ENCODE data around the gene PDC. TPM values are rescaled to one million over a fixed set of nuclear protein-coding genes. Genes with fewer than 3 reads are reported as not detected.

PDC gene
- polyA plus RNA-seq, 1 of the 3 experiments (the other 2 are of a cell fraction), result not detected

DNA sequence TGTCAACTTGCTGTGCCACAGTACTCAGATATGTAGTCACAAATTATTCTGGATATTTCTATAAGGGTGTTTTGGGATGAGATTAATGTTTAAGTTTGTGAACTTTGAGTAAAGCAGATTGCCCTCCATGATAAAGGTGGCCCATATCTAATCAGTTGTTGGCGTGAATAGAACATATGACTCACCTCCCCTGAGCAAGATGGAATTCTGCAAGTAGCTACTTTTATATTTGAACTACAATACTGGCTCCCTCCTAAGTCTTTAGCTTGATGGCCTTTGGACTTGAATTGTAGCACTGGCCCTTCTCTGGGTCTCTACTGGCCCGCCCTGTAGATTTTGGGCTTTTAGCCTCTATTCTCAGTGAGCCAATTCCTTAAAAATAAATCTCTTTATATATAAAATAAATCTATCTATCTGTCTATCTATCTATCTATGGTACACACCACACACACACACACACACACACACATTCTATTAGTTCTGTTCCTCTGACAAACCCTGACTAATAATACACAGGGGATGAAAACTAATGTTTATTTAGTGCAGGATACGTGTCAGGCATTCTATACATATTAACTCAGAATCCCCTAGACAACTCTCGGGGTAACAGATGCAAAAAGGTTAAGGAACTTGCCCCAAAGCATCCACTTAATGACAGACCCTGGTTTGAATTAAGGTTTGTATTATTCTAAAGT lies 37.9 kb upstream of the PDC start (continued):
- TF ChIP-seq, protein P1, sequence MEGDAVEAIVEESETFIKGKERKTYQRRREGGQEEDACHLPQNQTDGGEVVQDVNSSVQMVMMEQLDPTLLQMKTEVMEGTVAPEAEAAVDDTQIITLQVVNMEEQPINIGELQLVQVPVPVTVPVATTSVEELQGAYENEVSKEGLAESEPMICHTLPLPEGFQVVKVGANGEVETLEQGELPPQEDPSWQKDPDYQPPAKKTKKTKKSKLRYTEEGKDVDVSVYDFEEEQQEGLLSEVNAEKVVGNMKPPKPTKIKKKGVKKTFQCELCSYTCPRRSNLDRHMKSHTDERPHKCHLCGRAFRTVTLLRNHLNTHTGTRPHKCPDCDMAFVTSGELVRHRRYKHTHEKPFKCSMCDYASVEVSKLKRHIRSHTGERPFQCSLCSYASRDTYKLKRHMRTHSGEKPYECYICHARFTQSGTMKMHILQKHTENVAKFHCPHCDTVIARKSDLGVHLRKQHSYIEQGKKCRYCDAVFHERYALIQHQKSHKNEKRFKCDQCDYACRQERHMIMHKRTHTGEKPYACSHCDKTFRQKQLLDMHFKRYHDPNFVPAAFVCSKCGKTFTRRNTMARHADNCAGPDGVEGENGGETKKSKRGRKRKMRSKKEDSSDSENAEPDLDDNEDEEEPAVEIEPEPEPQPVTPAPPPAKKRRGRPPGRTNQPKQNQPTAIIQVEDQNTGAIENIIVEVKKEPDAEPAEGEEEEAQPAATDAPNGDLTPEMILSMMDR (IDR thresholded peaks at IDR 0.05), result no peak
- TF ChIP-seq, protein P2, sequence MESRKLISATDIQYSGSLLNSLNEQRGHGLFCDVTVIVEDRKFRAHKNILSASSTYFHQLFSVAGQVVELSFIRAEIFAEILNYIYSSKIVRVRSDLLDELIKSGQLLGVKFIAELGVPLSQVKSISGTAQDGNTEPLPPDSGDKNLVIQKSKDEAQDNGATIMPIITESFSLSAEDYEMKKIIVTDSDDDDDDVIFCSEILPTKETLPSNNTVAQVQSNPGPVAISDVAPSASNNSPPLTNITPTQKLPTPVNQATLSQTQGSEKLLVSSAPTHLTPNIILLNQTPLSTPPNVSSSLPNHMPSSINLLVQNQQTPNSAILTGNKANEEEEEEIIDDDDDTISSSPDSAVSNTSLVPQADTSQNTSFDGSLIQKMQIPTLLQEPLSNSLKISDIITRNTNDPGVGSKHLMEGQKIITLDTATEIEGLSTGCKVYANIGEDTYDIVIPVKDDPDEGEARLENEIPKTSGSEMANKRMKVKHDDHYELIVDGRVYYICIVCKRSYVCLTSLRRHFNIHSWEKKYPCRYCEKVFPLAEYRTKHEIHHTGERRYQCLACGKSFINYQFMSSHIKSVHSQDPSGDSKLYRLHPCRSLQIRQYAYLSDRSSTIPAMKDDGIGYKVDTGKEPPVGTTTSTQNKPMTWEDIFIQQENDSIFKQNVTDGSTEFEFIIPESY (IDR thresholded peaks at IDR 0.05; ENCODE audit: borderline replicate concordance, low read depth), result no peak
- TF ChIP-seq FOSL2 (IDR thresholded peaks at IDR 0.05; ENCODE audit: borderline replicate concordance, low read depth), result peak; percentile 45; the same call in 1 of the 2 replicates
- no peak for TF ChIP-seq MAX (IDR thresholded peaks at IDR 0.05; ENCODE audit: low read depth)
- TF ChIP-seq MEF2A (IDR thresholded peaks at IDR 0.05; ENCODE audit: borderline replicate concordance, low read depth), result no peak
- no peak for TF ChIP-seq RXRA (IDR thresholded peaks at IDR 0.05; ENCODE audit: borderline replicate concordance, low read depth)
- no peak for TF ChIP-seq EZH2phosphoT487 (IDR thresholded peaks at IDR 0.05; ENCODE audit: borderline replicate concordance, low read depth)
- no peak for TF ChIP-seq GATA2 (CRISPR knock-in tag; IDR thresholded peaks at IDR 0.05)
- TF ChIP-seq NFIC (IDR thresholded peaks at IDR 0.05; ENCODE audit: borderline replicate concordance), result peak; percentile 17; the same call in 1 of the 2 replicates
- no peak for TF ChIP-seq SIN3A (IDR thresholded peaks at IDR 0.05; ENCODE audit: borderline replicate concordance, low read depth, low read length)
- no peak for TF ChIP-seq RFX5 (IDR thresholded peaks at IDR 0.05; ENCODE audit: low read length)
- TF ChIP-seq JUND (IDR thresholded peaks at IDR 0.05), result peak; percentile 13; the same call in 1 of the 2 replicates
- peak; percentile 31; the same call in 1 of the 2 replicates for TF ChIP-seq PBX3 (IDR thresholded peaks at IDR 0.05)
- no peak for TF ChIP-seq GABPA (IDR thresholded peaks at IDR 0.05; ENCODE audit: low read depth)
- TF ChIP-seq SMC3 (IDR thresholded peaks at IDR 0.05; ENCODE audit: low read depth, low read length), result no peak
- no peak for TF ChIP-seq RAD21 (IDR thresholded peaks at IDR 0.05; ENCODE audit: low read length)

Data from SK-N-SH (cell line).